ENCODE results near the gene FGFR3. TPM values are rescaled to one million over a fixed set of nuclear protein-coding genes. Genes with fewer than 3 reads are reported as not detected.

Gene FGFR3
- total and polyA plus RNA-seq, 9 of the 15 experiments (the other 6 are each of a cell fraction or from before 2014, with no cell fraction given): 1.2 to 60.4 (median 12.7) TPM

- TF ChIP-seq, protein P1, sequence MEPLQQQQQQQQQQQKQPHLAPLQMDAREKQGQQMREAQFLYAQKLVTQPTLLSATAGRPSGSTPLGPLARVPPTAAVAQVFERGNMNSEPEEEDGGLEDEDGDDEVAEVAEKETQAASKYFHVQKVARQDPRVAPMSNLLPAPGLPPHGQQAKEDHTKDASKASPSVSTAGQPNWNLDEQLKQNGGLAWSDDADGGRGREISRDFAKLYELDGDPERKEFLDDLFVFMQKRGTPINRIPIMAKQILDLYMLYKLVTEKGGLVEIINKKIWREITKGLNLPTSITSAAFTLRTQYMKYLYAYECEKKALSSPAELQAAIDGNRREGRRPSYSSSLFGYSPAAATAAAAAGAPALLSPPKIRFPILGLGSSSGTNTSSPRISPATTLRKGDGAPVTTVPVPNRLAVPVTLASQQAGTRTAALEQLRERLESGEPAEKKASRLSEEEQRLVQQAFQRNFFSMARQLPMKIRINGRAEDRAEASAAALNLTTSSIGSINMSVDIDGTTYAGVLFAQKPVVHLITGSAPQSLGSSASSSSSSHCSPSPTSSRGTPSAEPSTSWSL (CRISPR knock-in tag; IDR thresholded peaks at IDR 0.05; ENCODE audit: borderline replicate concordance): no peak
- TF ChIP-seq RBM22 (IDR thresholded peaks at IDR 0.05; ENCODE audit: low read depth, low read length, poor library complexity, severe bottlenecking): no peak
- no peak for TF ChIP-seq E2F3 (CRISPR knock-in tag; IDR thresholded peaks at IDR 0.05)
- no peak for TF ChIP-seq RBM15 (IDR thresholded peaks at IDR 0.05; ENCODE audit: insufficient read depth, low read length)
- TF ChIP-seq, protein P2, sequence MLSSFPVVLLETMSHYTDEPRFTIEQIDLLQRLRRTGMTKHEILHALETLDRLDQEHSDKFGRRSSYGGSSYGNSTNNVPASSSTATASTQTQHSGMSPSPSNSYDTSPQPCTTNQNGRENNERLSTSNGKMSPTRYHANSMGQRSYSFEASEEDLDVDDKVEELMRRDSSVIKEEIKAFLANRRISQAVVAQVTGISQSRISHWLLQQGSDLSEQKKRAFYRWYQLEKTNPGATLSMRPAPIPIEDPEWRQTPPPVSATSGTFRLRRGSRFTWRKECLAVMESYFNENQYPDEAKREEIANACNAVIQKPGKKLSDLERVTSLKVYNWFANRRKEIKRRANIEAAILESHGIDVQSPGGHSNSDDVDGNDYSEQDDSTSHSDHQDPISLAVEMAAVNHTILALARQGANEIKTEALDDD (IDR thresholded peaks at IDR 0.05): no peak
- no peak for TF ChIP-seq HMGN3 (IDR thresholded peaks at IDR 0.05; ENCODE audit: borderline replicate concordance, extremely low read depth, insufficient read length, low read depth, low read length)
- TF ChIP-seq ZNF23 (CRISPR knock-in tag; IDR thresholded peaks at IDR 0.05): no peak
- TF ChIP-seq RBM34 (IDR thresholded peaks at IDR 0.05; ENCODE audit: borderline replicate concordance, insufficient read depth, low read length): no peak
- TF ChIP-seq BDP1 (IDR thresholded peaks at IDR 0.05; ENCODE audit: insufficient read depth, insufficient read length): no peak
- no peak for TF ChIP-seq CHD4 (IDR thresholded peaks at IDR 0.05; ENCODE audit: insufficient read depth, insufficient replicate concordance, low read depth, low read length, poor library complexity, severe bottlenecking)
- TF ChIP-seq TSHZ1 (CRISPR knock-in tag; IDR thresholded peaks at IDR 0.05): no peak
- TF ChIP-seq MYC (IDR thresholded peaks at IDR 0.05; ENCODE audit: low read depth, low read length): no peak; the same call in 1 of the 2 replicates
- TF ChIP-seq MYC (CRISPR knock-in tag; IDR thresholded peaks at IDR 0.05; ENCODE audit: borderline replicate concordance, low read depth): no peak
- TF ChIP-seq RBFOX2 (IDR thresholded peaks at IDR 0.05; ENCODE audit: low read depth, low read length): no peak
- TF ChIP-seq NR4A1 (CRISPR knock-in tag; IDR thresholded peaks at IDR 0.05): no peak
- no peak for TF ChIP-seq NR4A1 (tag; IDR thresholded peaks at IDR 0.05)
- peak; percentile 77 for TF ChIP-seq SAP30 (IDR thresholded peaks at IDR 0.05; ENCODE audit: borderline replicate concordance, insufficient read depth, low read depth, low read length, poor library complexity, severe bottlenecking)
- no peak for TF ChIP-seq ZNF347 (CRISPR knock-in tag; IDR thresholded peaks at IDR 0.05; ENCODE audit: low read depth)
- TF ChIP-seq SAFB (IDR thresholded peaks at IDR 0.05; ENCODE audit: borderline replicate concordance, low read depth, low read length): peak; percentile 22; the same call in 1 of the 2 replicates
- no peak for TF ChIP-seq LARP7 (IDR thresholded peaks at IDR 0.05)
Measured at GRCh38 chr4:1855333-1856070, 62.4 kb downstream of the FGFR3 start (continued).
